ENCODE measurements around the gene CLCN4.

CLCN4 gene

GRCh38 chrX:10239611-10240064 lies 82.9 kb downstream of the CLCN4 start:
- no peak for DNase-seq (ENCODE audit: low read depth in 2 of 3, low spot score in 2 of 3)

- no peak for DNase-seq (ENCODE audit: low read depth in 2 of 3, low spot score in 2 of 3)
Measured at GRCh38 chrX:10240918-10241317, 84.1 kb downstream of the CLCN4 start.

- DNase-seq (ENCODE audit: low read depth in 2 of 3, low spot score in 2 of 3), result no peak
Measured at GRCh38 chrX:10242026-10242425, 85.3 kb downstream of the CLCN4 start.

GRCh38 chrX:10243106-10243505 lies 86.3 kb downstream of the CLCN4 start:
- DNase-seq (ENCODE audit: low read depth in 2 of 3, low spot score in 2 of 3), result no peak

GRCh38 chrX:10244915-10245622 lies 88.3 kb downstream of the CLCN4 start:
- DNase-seq (ENCODE audit: low read depth in 2 of 3, low spot score in 2 of 3), result no peak

GRCh38 chrX:10245886-10246285 lies 89.1 kb downstream of the CLCN4 start:
- no peak for DNase-seq (ENCODE audit: low read depth in 2 of 3, low spot score in 2 of 3)

- DNase-seq (ENCODE audit: low read depth in 2 of 3, low spot score in 2 of 3), result no peak
Measured at GRCh38 chrX:10246297-10246696, 89.5 kb downstream of the CLCN4 start.

- no peak for DNase-seq (ENCODE audit: low read depth in 2 of 3, low spot score in 2 of 3)
Measured at GRCh38 chrX:10246846-10247245, 90.1 kb downstream of the CLCN4 start.

- no peak for DNase-seq (ENCODE audit: low read depth in 2 of 3, low spot score in 2 of 3)
Measured at GRCh38 chrX:10254739-10255138, 98.0 kb downstream of the CLCN4 start.

GRCh38 chrX:10259716-10260115 lies 102.9 kb downstream of the CLCN4 start:
- DNase-seq (ENCODE audit: low read depth in 2 of 3, low spot score in 2 of 3), result no peak

GRCh38 chrX:10265775-10266174 lies 109.0 kb downstream of the CLCN4 start:
- no peak for DNase-seq (ENCODE audit: low read depth in 2 of 3, low spot score in 2 of 3)

GRCh38 chrX:10278716-10279115 lies 121.9 kb downstream of the CLCN4 start:
- DNase-seq (ENCODE audit: low read depth in 2 of 3, low spot score in 2 of 3), result no peak

- no peak for DNase-seq (ENCODE audit: low read depth in 2 of 3, low spot score in 2 of 3)
Measured at GRCh38 chrX:10280071-10280470, 123.3 kb downstream of the CLCN4 start.

GRCh38 chrX:10282490-10282889 lies 125.7 kb downstream of the CLCN4 start:
- no peak for DNase-seq (ENCODE audit: low read depth in 2 of 3, low spot score in 2 of 3)

GRCh38 chrX:10286195-10286594 lies 129.4 kb downstream of the CLCN4 start:
- no peak for DNase-seq (ENCODE audit: low read depth in 2 of 3, low spot score in 2 of 3)
